SK-N-SH (cell line): ENCODE results near the gene USP34. TPM values are rescaled to one million over a fixed set of nuclear protein-coding genes. Genes with fewer than 3 reads are reported as not detected.

Experiments used
- CTCF ChIA-PET: fragments of 300-600, 350-600 bp; formaldehyde crosslinking; extraction: SDS; loops from one replicate; lab custom pipeline; 2021; lab: Yijun Ruan, JAX
- POLR2A ChIA-PET: fragments of 350-600 bp; sonication (Branson Sonifier 250); formaldehyde crosslinking; extraction: SDS; loops from one replicate; lab custom pipeline; 2020; ENCODE audit warnings: antibody characterized with exemption, inconsistent platforms; lab: Yijun Ruan, JAX
- DNase-seq: peaks from one replicate; pipeline ENCODE4 v3.0.0; 2012
- H2AFZ ChIP-seq: fragments of 200-600 bp; sonication (generic); 2 replicates; pipeline ENCODE4 v1.8.1; 2016; ENCODE audit warnings: antibody characterized with exemption, mild to moderate bottlenecking, low read depth
- H3F3A ChIP-seq: fragments of 200-600 bp; sonication (generic); replicated peaks from 2 replicates; pipeline ENCODE3; 2016; ENCODE audit warnings: antibody characterized with exemption, mild to moderate bottlenecking; ENCODE audit not compliant: insufficient read depth
- H3K27ac ChIP-seq, 2 experiments: fragments of 200-500 bp in 1 of 2; fragments of 200-600 bp in 1 of 2; sonication (Bioruptor generic) in 1 of 2; sonication (generic), shearing (Covaris generic) in 1 of 2; 2 replicates each; pipeline versions ENCODE4 v1.5.1 to v1.6.1; 2014 to 2016; ENCODE audit warnings: low read depth in 2 of 2, inconsistent platforms in 1 of 2, low read length in 1 of 2, mild to moderate bottlenecking in 1 of 2, mixed read lengths in 1 of 2
- H3K27me3 ChIP-seq: fragments of 200-600 bp; sonication (generic), shearing (Covaris generic); 2 replicates; pipeline ENCODE4 v1.6.1; 2016; ENCODE audit warnings: mixed run types; ENCODE audit not compliant: insufficient read depth
- H3K36me3 ChIP-seq, 2 experiments: fragments of 200-500 bp in 1 of 2; fragments of 200-600 bp in 1 of 2; sonication (Bioruptor generic) in 1 of 2; sonication (generic) in 1 of 2; replicated peaks in 1 of 2; 2 replicates each; pipeline versions ENCODE3 to v1.5.1; 2014 to 2016; ENCODE audit warnings: low read length in 1 of 2, mild to moderate bottlenecking in 1 of 2; ENCODE audit not compliant: insufficient read depth in 2 of 2, control insufficient read depth in 1 of 2
- H3K4me1 ChIP-seq, 2 experiments: fragments of 200-500 bp in 1 of 2; fragments of 200-600 bp in 1 of 2; sonication (Bioruptor generic) in 1 of 2; sonication (generic), shearing (Covaris generic) in 1 of 2; 2 replicates each; pipeline versions ENCODE4 v1.5.1 to v1.6.1; 2014 to 2016; ENCODE audit warnings: low read depth in 1 of 2, low read length in 1 of 2, mixed run types in 1 of 2; ENCODE audit not compliant: insufficient read depth in 2 of 2, control insufficient read depth in 1 of 2
- H3K4me2 ChIP-seq: fragments of 200-600 bp; sonication (generic), shearing (Covaris generic); 2 replicates; pipeline ENCODE4 v1.6.1; 2017; ENCODE audit warnings: mixed run types
- H3K4me3 ChIP-seq, 2 experiments: fragments of 200-500 bp in 1 of 2; fragments of 200-600 bp in 1 of 2; sonication (Bioruptor generic) in 1 of 2; sonication (generic), shearing (Covaris generic) in 1 of 2; 2 replicates each; pipeline versions ENCODE4 v1.5.1 to v1.8.1; 2014 to 2016; ENCODE audit warnings: low read depth in 2 of 2, inconsistent platforms in 1 of 2, low read length in 1 of 2, mild to moderate bottlenecking in 1 of 2, mixed read lengths in 1 of 2, moderate library complexity in 1 of 2
- H3K79me2 ChIP-seq: fragments of 200-600 bp; sonication (generic); 2 replicates; pipeline ENCODE4 v1.8.1; 2017; ENCODE audit warnings: mild to moderate bottlenecking; ENCODE audit not compliant: insufficient read depth
- H3K9ac ChIP-seq: fragments of 200-600 bp; sonication (generic); 2 replicates; pipeline ENCODE4 v1.6.1; 2017; ENCODE audit warnings: mixed run types
- H3K9me2 ChIP-seq: fragments of 200-600 bp; sonication (generic); 2 replicates; pipeline ENCODE4 v1.6.1; 2017; ENCODE audit warnings: mixed run types
- H3K9me3 ChIP-seq: fragments of 200-600 bp; sonication (generic); 2 replicates; pipeline ENCODE4 v1.6.1; 2017; ENCODE audit warnings: mixed run types, mild to moderate bottlenecking, moderate library complexity
- H4K20me1 ChIP-seq: fragments of 200-600 bp; sonication (generic); 2 replicates; pipeline ENCODE4 v1.6.1; 2017; ENCODE audit warnings: mild to moderate bottlenecking, mixed run types; ENCODE audit not compliant: insufficient read depth
- EP300 ChIP-seq, 2 experiments: IDR thresholded peaks; 2 replicates each; pipeline versions ENCODE4 v1.4.0 to v1.6.1; 2012; ENCODE audit warnings: borderline replicate concordance in 1 of 2, low read depth in 1 of 2, low read length in 1 of 2
- EZH2phosphoT487 ChIP-seq: fragments of 200-600 bp; sonication (generic); IDR thresholded peaks from 2 replicates; pipeline ENCODE4 v1.6.1; 2017; ENCODE audit warnings: low read depth, mixed run types, mild to moderate bottlenecking, antibody characterized with exemption, moderate library complexity, borderline replicate concordance
- FOSL2 ChIP-seq: IDR thresholded peaks from 2 replicates; pipeline ENCODE4 v1.4.0; 2012; ENCODE audit warnings: low read depth, mild to moderate bottlenecking, moderate library complexity, borderline replicate concordance
- GATA2 ChIP-seq: sonication (generic); formaldehyde crosslinking; IDR thresholded peaks from 2 replicates; pipeline ENCODE4 v1.5.0; 2020; ENCODE audit warnings: mild to moderate bottlenecking, missing genetic modification reagents
- JUND ChIP-seq: IDR thresholded peaks from 2 replicates; pipeline ENCODE4 v1.4.0; 2012
- MEF2A ChIP-seq: IDR thresholded peaks from 2 replicates; pipeline ENCODE4 v1.4.0; 2012; ENCODE audit warnings: low read depth, borderline replicate concordance
- NRF1 ChIP-seq: IDR thresholded peaks from 2 replicates; pipeline ENCODE4 v1.6.1; 2012; ENCODE audit warnings: low read depth, mild to moderate bottlenecking, low read length
- POLR2AphosphoS5 ChIP-seq: IDR thresholded peaks from 2 replicates; pipeline ENCODE4 v1.6.1; 2012; ENCODE audit warnings: low read depth, low read length
- RAD21 ChIP-seq: IDR thresholded peaks from 2 replicates; pipeline ENCODE4 v1.6.1; 2012; ENCODE audit warnings: mild to moderate bottlenecking, low read length
- RCOR1 ChIP-seq: fragments of 150-350 bp; IDR thresholded peaks from 2 replicates; pipeline ENCODE4 v1.6.1; 2017; ENCODE audit warnings: antibody characterized with exemption, low read length
- SIN3A ChIP-seq: IDR thresholded peaks from 2 replicates; pipeline ENCODE4 v1.6.1; 2012; ENCODE audit warnings: low read depth, mild to moderate bottlenecking, low read length, moderate library complexity, borderline replicate concordance
- TAF1 ChIP-seq: IDR thresholded peaks from 2 replicates; pipeline ENCODE4 v1.6.1; 2012; ENCODE audit warnings: low read depth, mild to moderate bottlenecking, low read length, moderate library complexity, borderline replicate concordance
- TCF12 ChIP-seq: IDR thresholded peaks from 2 replicates; pipeline ENCODE4 v1.4.0; 2012
- TEAD4 ChIP-seq: IDR thresholded peaks from 2 replicates; pipeline ENCODE4 v1.4.0; 2012; ENCODE audit warnings: mild to moderate bottlenecking, borderline replicate concordance; ENCODE audit not compliant: insufficient read depth
- polyA plus RNA-seq, 3 experiments: library from polyadenylated mRNA; depleted of rRNA; stranded (reverse); fragments of >200 nt; gene quantifications; 2 replicates each; pipeline ENCODE4 v1.2.3, GENCODE V29; 2012
- TF ChIP-seq, protein P1 (sequence below): IDR thresholded peaks from 2 replicates; pipeline ENCODE4 v1.4.0; 2012; ENCODE audit warnings: low read depth
- TF ChIP-seq, protein P2 (sequence below): IDR thresholded peaks from 2 replicates; pipeline ENCODE4 v1.4.0; 2012; ENCODE audit warnings: low read depth, borderline replicate concordance
- TF ChIP-seq, protein P3 (sequence below): IDR thresholded peaks from 2 replicates; pipeline ENCODE4 v1.6.1; 2012; ENCODE audit warnings: mild to moderate bottlenecking, low read depth, low read length, moderate library complexity
- TF ChIP-seq, protein P4 (sequence below): IDR thresholded peaks from 2 replicates; pipeline ENCODE4; 2012

Gene USP34
- polyA plus RNA-seq, 1 of the 3 experiments (the other 2 are of a cell fraction) = 31.4 TPM

DNA sequence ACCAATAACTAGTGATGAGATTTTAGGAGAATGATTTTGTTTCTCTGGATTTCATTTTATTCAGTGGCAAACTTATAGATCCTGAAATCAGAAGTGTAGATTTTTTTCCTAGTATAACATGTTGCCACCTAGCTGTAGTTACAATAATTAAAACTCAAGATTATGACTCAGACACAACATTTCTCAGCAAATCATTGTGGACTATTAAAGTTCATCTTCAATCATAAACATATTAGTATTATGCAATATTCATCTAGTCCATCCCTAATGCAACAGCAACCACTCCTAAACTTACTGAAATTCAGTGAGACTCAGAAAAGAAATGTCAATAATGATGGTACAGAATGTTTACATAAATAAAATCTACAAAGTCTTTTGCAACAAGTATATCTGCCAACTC, 51.3 kb downstream of the USP34 start:
- Histone ChIP-seq H3F3A (peaks cover 22% of the 10 kb centered on the region), H3K27ac (no peak overlapping the region), H3K4me1 (peaks cover 3 to 5% of the 10 kb centered on the region in 2 experiments; a peak in 3 of 4 replicates), H3K9ac (no peak overlapping the region), H3K27me3 (no peaks in the 10 kb centered on the region), H2AFZ (no peak overlapping the region), H3K4me3 (no peak overlapping the region), H3K4me2 (no peak overlapping the region), H3K9me3 (no peaks in the 10 kb centered on the region), H3K36me3 (peaks cover 7 to 25% of the 10 kb centered on the region in 2 experiments), H3K79me2 (peaks cover 87% of the 10 kb centered on the region), H4K20me1 (peaks cover 70% of the 10 kb centered on the region)
- CTCF ChIA-PET = no interaction called here
- no peak for DNase-seq
- POLR2A ChIA-PET = no interaction called here
- no peak for TF ChIP-seq RCOR1
- no peak for TF ChIP-seq RAD21
- TF ChIP-seq EP300 (IDR thresholded peaks at IDR 0.05; ENCODE audit: borderline replicate concordance in 1 of 2, low read depth in 1 of 2, low read length in 1 of 2) = no peak
- no peak for TF ChIP-seq EZH2phosphoT487
- TF ChIP-seq TCF12 = no peak
- no peak for TF ChIP-seq POLR2AphosphoS5
- TF ChIP-seq, protein P1, sequence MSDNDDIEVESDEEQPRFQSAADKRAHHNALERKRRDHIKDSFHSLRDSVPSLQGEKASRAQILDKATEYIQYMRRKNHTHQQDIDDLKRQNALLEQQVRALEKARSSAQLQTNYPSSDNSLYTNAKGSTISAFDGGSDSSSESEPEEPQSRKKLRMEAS = no peak
- TF ChIP-seq MEF2A = no peak
- TF ChIP-seq, protein P2, sequence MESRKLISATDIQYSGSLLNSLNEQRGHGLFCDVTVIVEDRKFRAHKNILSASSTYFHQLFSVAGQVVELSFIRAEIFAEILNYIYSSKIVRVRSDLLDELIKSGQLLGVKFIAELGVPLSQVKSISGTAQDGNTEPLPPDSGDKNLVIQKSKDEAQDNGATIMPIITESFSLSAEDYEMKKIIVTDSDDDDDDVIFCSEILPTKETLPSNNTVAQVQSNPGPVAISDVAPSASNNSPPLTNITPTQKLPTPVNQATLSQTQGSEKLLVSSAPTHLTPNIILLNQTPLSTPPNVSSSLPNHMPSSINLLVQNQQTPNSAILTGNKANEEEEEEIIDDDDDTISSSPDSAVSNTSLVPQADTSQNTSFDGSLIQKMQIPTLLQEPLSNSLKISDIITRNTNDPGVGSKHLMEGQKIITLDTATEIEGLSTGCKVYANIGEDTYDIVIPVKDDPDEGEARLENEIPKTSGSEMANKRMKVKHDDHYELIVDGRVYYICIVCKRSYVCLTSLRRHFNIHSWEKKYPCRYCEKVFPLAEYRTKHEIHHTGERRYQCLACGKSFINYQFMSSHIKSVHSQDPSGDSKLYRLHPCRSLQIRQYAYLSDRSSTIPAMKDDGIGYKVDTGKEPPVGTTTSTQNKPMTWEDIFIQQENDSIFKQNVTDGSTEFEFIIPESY = no peak
- no peak for TF ChIP-seq TAF1
- TF ChIP-seq SIN3A = no peak
- TF ChIP-seq FOSL2 = no peak
- TF ChIP-seq JUND = no peak
- TF ChIP-seq, protein P3, sequence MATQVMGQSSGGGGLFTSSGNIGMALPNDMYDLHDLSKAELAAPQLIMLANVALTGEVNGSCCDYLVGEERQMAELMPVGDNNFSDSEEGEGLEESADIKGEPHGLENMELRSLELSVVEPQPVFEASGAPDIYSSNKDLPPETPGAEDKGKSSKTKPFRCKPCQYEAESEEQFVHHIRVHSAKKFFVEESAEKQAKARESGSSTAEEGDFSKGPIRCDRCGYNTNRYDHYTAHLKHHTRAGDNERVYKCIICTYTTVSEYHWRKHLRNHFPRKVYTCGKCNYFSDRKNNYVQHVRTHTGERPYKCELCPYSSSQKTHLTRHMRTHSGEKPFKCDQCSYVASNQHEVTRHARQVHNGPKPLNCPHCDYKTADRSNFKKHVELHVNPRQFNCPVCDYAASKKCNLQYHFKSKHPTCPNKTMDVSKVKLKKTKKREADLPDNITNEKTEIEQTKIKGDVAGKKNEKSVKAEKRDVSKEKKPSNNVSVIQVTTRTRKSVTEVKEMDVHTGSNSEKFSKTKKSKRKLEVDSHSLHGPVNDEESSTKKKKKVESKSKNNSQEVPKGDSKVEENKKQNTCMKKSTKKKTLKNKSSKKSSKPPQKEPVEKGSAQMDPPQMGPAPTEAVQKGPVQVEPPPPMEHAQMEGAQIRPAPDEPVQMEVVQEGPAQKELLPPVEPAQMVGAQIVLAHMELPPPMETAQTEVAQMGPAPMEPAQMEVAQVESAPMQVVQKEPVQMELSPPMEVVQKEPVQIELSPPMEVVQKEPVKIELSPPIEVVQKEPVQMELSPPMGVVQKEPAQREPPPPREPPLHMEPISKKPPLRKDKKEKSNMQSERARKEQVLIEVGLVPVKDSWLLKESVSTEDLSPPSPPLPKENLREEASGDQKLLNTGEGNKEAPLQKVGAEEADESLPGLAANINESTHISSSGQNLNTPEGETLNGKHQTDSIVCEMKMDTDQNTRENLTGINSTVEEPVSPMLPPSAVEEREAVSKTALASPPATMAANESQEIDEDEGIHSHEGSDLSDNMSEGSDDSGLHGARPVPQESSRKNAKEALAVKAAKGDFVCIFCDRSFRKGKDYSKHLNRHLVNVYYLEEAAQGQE = no peak
- TF ChIP-seq TEAD4 = no peak
- TF ChIP-seq, protein P4, sequence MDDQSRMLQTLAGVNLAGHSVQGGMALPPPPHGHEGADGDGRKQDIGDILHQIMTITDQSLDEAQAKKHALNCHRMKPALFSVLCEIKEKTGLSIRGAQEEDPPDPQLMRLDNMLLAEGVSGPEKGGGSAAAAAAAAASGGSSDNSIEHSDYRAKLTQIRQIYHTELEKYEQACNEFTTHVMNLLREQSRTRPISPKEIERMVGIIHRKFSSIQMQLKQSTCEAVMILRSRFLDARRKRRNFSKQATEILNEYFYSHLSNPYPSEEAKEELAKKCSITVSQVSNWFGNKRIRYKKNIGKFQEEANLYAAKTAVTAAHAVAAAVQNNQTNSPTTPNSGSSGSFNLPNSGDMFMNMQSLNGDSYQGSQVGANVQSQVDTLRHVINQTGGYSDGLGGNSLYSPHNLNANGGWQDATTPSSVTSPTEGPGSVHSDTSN = no peak
- no peak for TF ChIP-seq NRF1
- no peak for TF ChIP-seq GATA2
- TF ChIP-seq, all 33 proteins: peak for 0
- H3K9me2 ChIP-seq = no peaks in the 10 kb centered on the region
